GM19351 (cell line): ENCODE results near the gene POLD1.

Source experiments
- ATAC-seq: cut with Tn5 transposase; IDR thresholded peaks from one replicate; pipeline ENCODE4 v1.9.1; 2021; ENCODE audit warnings: mild to moderate bottlenecking, moderate library complexity; ENCODE audit not compliant: unreplicated experiment

The POLD1 gene

GRCh38 chr19:50365434-50366306 lies 18.5 kb upstream of the POLD1 start, which contains the start of gene NAPSA:
Gene NAPSA, minus strand, starts transcription at chr19:50365639. Its CDS starts 18 bp downstream, at chr19:50365621.
- no peak for ATAC-seq

GRCh38 chr19:50368649-50369570 lies 15.2 kb upstream of the POLD1 start:
- peak; percentile 47 for ATAC-seq

GRCh38 chr19:50371914-50372475 lies 12.2 kb upstream of the POLD1 start:
- no peak for ATAC-seq

GRCh38 chr19:50376166-50377050 lies 7.7 kb upstream of the POLD1 start, which contains the start of gene NR1H2:
Gene NR1H2, plus strand, starts transcription at chr19:50376457. Its CDS starts 1,149 bp downstream, at chr19:50377606.
- peak; percentile 89 for ATAC-seq

- ATAC-seq, result no peak
These were observed 7.1 kb upstream of the POLD1 start for GRCh38 chr19:50377051-50377461.

GRCh38 chr19:50377517-50377916 lies 6.6 kb upstream of the POLD1 start:
- no peak for ATAC-seq

- ATAC-seq, result no peak
These were observed 5.8 kb upstream of the POLD1 start for GRCh38 chr19:50378169-50378862.

GRCh38 chr19:50378863-50379236 lies 5.3 kb upstream of the POLD1 start:
- no peak for ATAC-seq

- ATAC-seq, result no peak
These were observed 4.5 kb upstream of the POLD1 start for GRCh38 chr19:50379602-50380001.

- no peak for ATAC-seq
These were observed 4.0 kb upstream of the POLD1 start for GRCh38 chr19:50380137-50380536.

GRCh38 chr19:50380751-50381151 lies 3.4 kb upstream of the POLD1 start:
- no peak for ATAC-seq

GRCh38 chr19:50381881-50382729 lies 2.0 kb upstream of the POLD1 start:
- ATAC-seq, result no peak

- ATAC-seq, result peak; percentile 21
These were observed 921 bp upstream of the POLD1 start for GRCh38 chr19:50383001-50383851.

GRCh38 chr19:50384685-50385535 lies 763 bp downstream of the POLD1 start:
- ATAC-seq, result no peak

GRCh38 chr19:50387176-50387867 lies 3.2 kb downstream of the POLD1 start:
- no peak for ATAC-seq

GRCh38 chr19:50387868-50388245 lies 3.7 kb downstream of the POLD1 start:
- ATAC-seq, result no peak
